Small intestine (tissue), 7 donors: Measurements from ENCODE around the gene ITGB5. TPM values are rescaled to one million over a fixed set of nuclear protein-coding genes. Genes with fewer than 3 reads are reported as not detected.

Experiments used
- DNase-seq, 2 donors: peaks; one replicate each; pipeline versions ENCODE4 v3.0.0 to v3.0.0-alpha.2; 2013
- FAIRE-seq: peaks from 2 replicates; lab custom pipeline; 2012; peaks lifted over from hg19 to GRCh38; lab: Jason Lieb, UNC
- H3K27ac ChIP-seq, 3 donors: one replicate each; pipeline ENCODE4 v1.5.1; 2013; ENCODE audit warnings: low read length in 2 of 3, mild to moderate bottlenecking in 2 of 3, control low read depth in 1 of 3, inconsistent platforms in 1 of 3, low read depth in 1 of 3, moderate library complexity in 1 of 3
- H3K27me3 ChIP-seq, 3 donors: one replicate each; pipeline ENCODE4 v1.6.1; 2013; ENCODE audit warnings: low read length in 3 of 3, inconsistent platforms in 1 of 3; ENCODE audit not compliant: control insufficient read depth in 3 of 3, insufficient read depth in 3 of 3
- H3K36me3 ChIP-seq, 3 donors: one replicate each; pipeline ENCODE4 v1.6.1; 2013; ENCODE audit warnings: low read length in 3 of 3, inconsistent platforms in 1 of 3, low read depth in 1 of 3, mild to moderate bottlenecking in 1 of 3, moderate library complexity in 1 of 3; ENCODE audit not compliant: control insufficient read depth in 3 of 3, insufficient read depth in 2 of 3
- H3K4me1 ChIP-seq, 3 donors: one replicate each; pipeline ENCODE4 v1.6.1; 2013; ENCODE audit warnings: low read length in 2 of 3, inconsistent platforms in 1 of 3, low read depth in 1 of 3, mild to moderate bottlenecking in 1 of 3, moderate library complexity in 1 of 3; ENCODE audit not compliant: control insufficient read depth in 3 of 3, insufficient read depth in 2 of 3
- H3K4me3 ChIP-seq, 3 donors: one replicate each; pipeline ENCODE4 v1.5.1; 2013; ENCODE audit warnings: low read length in 3 of 3, control low read depth in 1 of 3, inconsistent platforms in 1 of 3, low read depth in 1 of 3, mild to moderate bottlenecking in 1 of 3, moderate library complexity in 1 of 3
- H3K9me3 ChIP-seq, 2 donors: one replicate each; pipeline ENCODE4 v1.6.1; 2013; ENCODE audit warnings: low read depth in 1 of 2, low read length in 1 of 2; ENCODE audit not compliant: control insufficient read depth in 2 of 2, insufficient read depth in 1 of 2
- WGBS, 3 donors: extraction: QIAGEN DNeasy Blood & Tissue Kit; methylation state at CpG; one replicate each; pipeline ENCODE4 v1.1.7; 2013; 5-methylcytosine and 5-hydroxymethylcytosine counted together
- polyA plus RNA-seq, 4 donors: library from polyadenylated mRNA; stranded (reverse) in 3 of 4; unstranded in 1 of 4; fragments of 200-250 nt in 3 of 4; fragments of 120-200 nt in 1 of 4; gene quantifications; one replicate each; pipeline versions ENCODE4 v1.2.1 to v1.2.3, GENCODE V29; 2013
- donor health status: healthy with polysubstance abuse.
- donor health status: control.
- donor health status: control.
- donor health status: Bipolar disorder and iron deficiency.
- donor health status: healthy.

The ITGB5 gene
- polyA plus RNA-seq, 4 donors: 9.4 to 74.3 (median 21.9) TPM

- Histone ChIP-seq H3K36me3 (peaks cover 4 to 56% (median 7%) of the 10 kb centered on the region in 3 donors), H3K27me3 (no peaks in the 10 kb centered on the region), H3K9me3 (no peaks in the 10 kb centered on the region), H3K27ac (no peak overlapping the region), H3K4me1 (peaks cover 2 to 14% (median 5%) of the 10 kb centered on the region in 3 donors), H3K4me3 (no peak overlapping the region)
- no peak for DNase-seq
- WGBS, 3 donors: 90 to 91% (median 91%) methylated on average over 5 of the region's 5 CpGs
- FAIRE-seq: no peak
Observed at GRCh38 chr3:124843506-124844177, 43.5 kb downstream of the ITGB5 start.

- DNase-seq (no peak), FAIRE-seq (no peak)
- Histone ChIP-seq H3K4me1 (peaks cover 2 to 19% (median 5%) of the 10 kb centered on the region in 3 donors), H3K36me3 (peaks cover 4 to 52% (median 5%) of the 10 kb centered on the region in 3 donors), H3K27me3 (no peaks in the 10 kb centered on the region), H3K4me3 (no peak overlapping the region), H3K9me3 (no peaks in the 10 kb centered on the region), H3K27ac (no peak overlapping the region)
- WGBS, 3 donors: 82 to 84% (median 83%) methylated on average over 4 of the region's 4 CpGs
Observed at GRCh38 chr3:124843047-124843446, 44.1 kb downstream of the ITGB5 start.

- H3K27ac ChIP-seq: peak overlapping the region in 1 of 3 donors; percentile 11
- peaks cover 4 to 44% (median 5%) of the 10 kb centered on the region in 3 donors for H3K36me3 ChIP-seq
- H3K27me3 ChIP-seq: no peaks in the 10 kb centered on the region
- no peak overlapping the region for H3K4me3 ChIP-seq
- 86 to 95% (median 88%) methylated on average over 2 of the region's 2 CpGs for WGBS, 3 donors
- no peak for FAIRE-seq
- no peak for DNase-seq
- H3K4me1 ChIP-seq: peaks cover 5 to 34% (median 7%) of the 10 kb centered on the region in 3 donors
- H3K9me3 ChIP-seq: no peaks in the 10 kb centered on the region
Observed at GRCh38 chr3:124841517-124841916, 45.6 kb downstream of the ITGB5 start.

- no peak for DNase-seq
- FAIRE-seq: no peak
- H3K4me3 ChIP-seq: no peak overlapping the region
- peak overlapping the region in 1 of 3 donors; percentile 87 for H3K27ac ChIP-seq
- H3K9me3 ChIP-seq: no peaks in the 10 kb centered on the region
- H3K36me3 ChIP-seq: peaks cover 4 to 43% (median 5%) of the 10 kb centered on the region in 3 donors
- 81 to 96% (median 87%) methylated on average over 2 of the region's 2 CpGs for WGBS, 3 donors
- peaks cover 4 to 46% (median 6%) of the 10 kb centered on the region in 3 donors for H3K4me1 ChIP-seq
- no peaks in the 10 kb centered on the region for H3K27me3 ChIP-seq
Observed at GRCh38 chr3:124840331-124840730, 46.8 kb downstream of the ITGB5 start.

- peaks cover 3 to 43% (median 5%) of the 10 kb centered on the region in 3 donors for H3K36me3 ChIP-seq
- H3K27me3 ChIP-seq: no peaks in the 10 kb centered on the region
- H3K9me3 ChIP-seq: no peaks in the 10 kb centered on the region
- FAIRE-seq (no peak), DNase-seq (peak in 1 of 2 donors; percentile 15)
- no peak overlapping the region for H3K4me3 ChIP-seq
- H3K4me1 ChIP-seq: peaks cover 4 to 50% (median 9%) of the 10 kb centered on the region in 3 donors
- peak overlapping the region in 1 of 3 donors; percentile 87 for H3K27ac ChIP-seq
Observed at GRCh38 chr3:124839896-124840295, 47.3 kb downstream of the ITGB5 start.

- Histone ChIP-seq H3K4me3 (no peak overlapping the region), H3K9me3 (no peaks in the 10 kb centered on the region), H3K27me3 (no peaks in the 10 kb centered on the region), H3K4me1 (peaks cover 6 to 54% (median 11%) of the 10 kb centered on the region in 3 donors), H3K27ac (peak overlapping the region in 1 of 3 donors; percentile 87), H3K36me3 (peaks cover 3 to 39% (median 5%) of the 10 kb centered on the region in 3 donors)
- peak in 1 of 2 donors; percentile 82 for DNase-seq
- WGBS, 3 donors: 57 to 78% (median 58%) methylated on average over 3 of the region's 3 CpGs
- no peak for FAIRE-seq
Observed at GRCh38 chr3:124838963-124839362, 48.2 kb downstream of the ITGB5 start.

GRCh38 chr3:124837730-124838186 is 49.4 kb downstream of the ITGB5 start:
- DNase-seq (peak; percentile 69 to 75), FAIRE-seq (no peak)
- Histone ChIP-seq H3K27me3 (no peaks in the 10 kb centered on the region), H3K4me1 (peaks cover 9 to 66% (median 11%) of the 10 kb centered on the region in 3 donors), H3K9me3 (peaks cover 0 to 5% of the 10 kb centered on the region in 2 donors), H3K27ac (peak overlapping the region in 2 of 3 donors; percentile 65 to 87), H3K36me3 (peaks cover 3 to 33% (median 5%) of the 10 kb centered on the region in 3 donors), H3K4me3 (no peak overlapping the region)
- whole genome bisulfite sequencing, 3 donors: 15 to 30% (median 23%) methylated on average over 6 of the region's 6 CpGs

- 62 to 89% (median 86%) methylated on average over 2 of the region's 2 CpGs for WGBS, 3 donors
- DNase-seq: no peak
Observed at GRCh38 chr3:124837065-124837464, 50.1 kb downstream of the ITGB5 start.

More at GRCh38 chr3:124837065-124837464, 50.1 kb downstream of the ITGB5 start:
- Histone ChIP-seq H3K27me3 (no peaks in the 10 kb centered on the region), H3K36me3 (peaks cover 3 to 32% (median 5%) of the 10 kb centered on the region in 3 donors), H3K27ac (peak overlapping the region in 2 of 3 donors; percentile 65 to 87), H3K4me3 (no peak overlapping the region), H3K4me1 (peaks cover 9 to 73% (median 11%) of the 10 kb centered on the region in 3 donors), H3K9me3 (peaks cover 0 to 5% of the 10 kb centered on the region in 2 donors)
- no peak for FAIRE-seq
